GM18951 (cell line): ENCODE results near the gene BRF1.
A peak's percentile ranks its signal among the peaks of the same experiment; 100 is the strongest.

Experiments used
- POLR2A ChIP-seq: IDR thresholded peaks from 4 replicates; pipeline ENCODE4 v1.6.1; 2011; ENCODE audit warnings: mild to moderate bottlenecking; ENCODE audit not compliant: insufficient read length, insufficient read depth; ENCODE audit errors: extremely low read depth
- in situ Hi-C: fragments of 300-500 bp; cut with MboI; formaldehyde crosslinking; loops from one replicate; pipeline ENCODE4 v1.12.0; 2022; ENCODE audit warnings: low sequenced_read_pairs, mixed read lengths, inconsistent platforms; ENCODE audit not compliant: unreplicated experiment

The BRF1 gene

GRCh38 chr14:105300542-105301102 lies at the start of gene BRF1:
Gene BRF1, minus strand, starts transcription at chr14:105301001. Its CDS starts 372 bp downstream, at chr14:105300629.
- TF ChIP-seq POLR2A, result peak; percentile 68
- in situ Hi-C loops, result no loop called here

DNA sequence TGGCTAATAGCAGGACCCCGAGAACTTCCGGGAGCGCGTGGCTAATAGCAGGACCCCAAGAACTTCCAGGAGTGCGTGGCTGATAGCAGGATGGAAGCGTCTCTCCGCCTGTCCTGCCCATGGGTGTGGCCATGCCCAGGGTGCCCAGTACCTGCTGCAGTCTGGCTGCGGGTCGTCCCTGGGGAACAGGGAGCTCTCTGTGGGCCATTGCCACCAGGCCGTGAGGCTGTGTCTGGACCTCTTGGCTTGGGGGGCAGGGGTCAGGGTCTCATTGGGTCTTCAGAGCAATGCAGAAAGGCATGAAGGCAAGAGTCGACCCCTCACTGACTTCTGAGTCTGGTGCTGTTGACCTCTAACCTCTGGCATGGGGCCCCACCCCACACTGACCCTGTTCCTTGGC lies 49.2 kb upstream of the BRF1 start:
- in situ Hi-C loops, result loop anchor here (10.0 kb wide), 2 partner anchors 155 to 255 kb away; no protein-coding TSS in a partner anchor
- TF ChIP-seq POLR2A, result no peak

- in situ Hi-C loops, result loop anchor here (10.0 kb wide), 2 partner anchors 154 to 254 kb away; no protein-coding TSS in a partner anchor
- no peak for TF ChIP-seq POLR2A
Observed at GRCh38 chr14:105348945-105349699, 48.3 kb upstream of the BRF1 start.

GRCh38 chr14:105348169-105348944 lies 47.6 kb upstream of the BRF1 start:
- in situ Hi-C loops, result loop anchor here (10.0 kb wide), 2 partner anchors 154 to 254 kb away; no protein-coding TSS in a partner anchor
- no peak for TF ChIP-seq POLR2A

DNA sequence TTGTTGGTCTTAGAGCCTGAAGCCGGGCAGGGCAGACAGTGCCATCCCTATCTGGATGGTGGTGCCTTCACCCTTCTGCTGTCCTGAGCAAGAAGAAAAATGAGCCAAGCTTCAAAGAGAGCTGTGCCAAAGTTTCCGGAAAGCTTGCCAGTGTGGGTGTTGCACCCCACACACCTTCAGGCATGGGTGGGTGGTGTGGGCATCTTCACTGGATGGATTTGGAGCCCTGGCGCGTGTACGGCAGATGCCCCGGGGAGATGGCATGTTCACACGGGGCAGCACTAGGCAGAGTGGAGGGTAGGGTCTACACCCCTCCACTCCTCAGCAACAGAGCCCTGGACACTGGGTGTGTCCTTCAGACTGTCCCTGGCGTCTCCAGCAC lies 46.8 kb upstream of the BRF1 start:
- in situ Hi-C loops, result loop anchor here (10.0 kb wide), 2 partner anchors 153 to 253 kb away; no protein-coding TSS in a partner anchor

DNA sequence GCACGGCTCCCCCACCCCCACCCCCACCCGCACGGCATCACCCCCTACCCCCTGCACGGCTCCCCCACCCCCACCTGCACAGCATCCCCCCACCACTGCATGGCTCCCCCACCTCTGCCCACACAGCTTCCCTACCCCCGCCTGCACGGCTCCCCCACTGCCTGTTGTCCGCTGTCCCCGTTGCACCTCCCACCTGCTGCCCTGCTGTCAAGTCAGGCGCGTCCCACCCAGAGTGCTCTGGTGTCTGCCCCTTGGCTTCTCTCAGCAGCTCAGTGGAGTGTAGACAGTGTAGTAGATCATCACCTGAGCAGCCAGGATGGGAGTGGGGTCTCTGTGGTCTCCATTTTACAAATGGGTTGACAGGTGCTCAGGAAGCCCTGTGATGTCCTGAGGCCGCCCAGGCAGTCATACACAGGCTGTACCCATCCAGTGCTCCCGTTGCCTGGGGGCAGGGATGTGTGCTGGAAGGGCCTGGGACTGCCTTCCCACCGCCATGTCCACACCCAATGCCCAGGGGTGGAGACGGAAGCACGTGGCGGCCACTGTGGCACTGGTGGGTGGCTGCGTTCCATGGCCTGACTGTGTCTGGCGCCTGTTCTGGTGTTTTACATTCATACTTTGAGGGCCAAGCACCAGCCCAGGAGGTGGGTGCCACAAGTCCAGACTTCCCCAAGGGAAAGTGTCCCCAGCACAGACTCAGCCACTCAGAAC lies 46.2 kb upstream of the BRF1 start:
- no peak for TF ChIP-seq POLR2A
- in situ Hi-C loops, result loop anchor here (10.0 kb wide), 2 partner anchors 152 to 252 kb away; no protein-coding TSS in a partner anchor

More for the DNA sequence above, 46.8 kb upstream of the BRF1 start:
- TF ChIP-seq POLR2A, result no peak

DNA sequence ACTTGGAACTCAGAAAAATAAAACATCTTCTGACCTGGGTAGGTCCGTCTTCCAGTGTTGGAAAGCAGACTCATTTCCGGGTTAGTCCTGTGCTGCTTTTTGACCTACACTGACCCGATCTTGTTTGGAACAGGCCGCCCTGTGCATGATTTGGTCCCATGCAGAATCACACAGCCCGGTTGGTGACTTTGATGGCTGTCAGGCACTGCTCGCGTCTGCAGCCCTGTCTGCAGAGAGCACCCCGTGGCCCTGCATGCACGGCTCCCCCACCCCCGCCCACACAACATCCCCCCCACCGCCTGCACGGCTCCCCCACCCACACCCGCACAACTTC lies 45.4 kb upstream of the BRF1 start:
- in situ Hi-C loops, result loop anchor here (10.0 kb wide), 2 partner anchors 151 to 251 kb away; no protein-coding TSS in a partner anchor
- TF ChIP-seq POLR2A, result no peak

DNA sequence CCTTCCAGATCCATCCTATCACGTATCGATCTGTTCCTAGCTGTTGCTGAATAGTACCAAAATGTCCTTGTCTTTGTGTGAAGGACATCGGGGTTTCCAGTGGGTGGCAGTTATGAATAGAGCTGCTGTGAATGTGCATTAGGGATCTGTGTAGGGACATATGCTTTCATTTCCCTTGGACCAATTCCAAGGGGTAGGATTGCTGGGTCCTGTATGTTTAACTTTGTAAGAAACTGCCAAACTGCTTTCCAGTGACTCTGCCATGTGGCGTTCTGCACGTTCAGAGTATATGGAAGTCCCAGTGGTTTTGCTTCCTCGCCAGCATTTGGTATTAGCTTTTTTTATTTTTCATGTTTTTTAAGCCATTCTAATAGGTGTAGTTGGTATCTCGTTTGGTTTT lies 42.4 kb upstream of the BRF1 start:
- in situ Hi-C loops, result loop anchor here (10.0 kb wide), 2 partner anchors 148 to 248 kb away; no protein-coding TSS in a partner anchor

GRCh38 chr14:105340821-105341733 lies 40.3 kb upstream of the BRF1 start:
- TF ChIP-seq POLR2A, result no peak
- in situ Hi-C loops, result loop anchor here (10.0 kb wide), 2 partner anchors 146 to 246 kb away; no protein-coding TSS in a partner anchor

More for the DNA sequence above, 42.4 kb upstream of the BRF1 start:
- TF ChIP-seq POLR2A, result no peak

GRCh38 chr14:105337966-105338741 lies 37.4 kb upstream of the BRF1 start:
- TF ChIP-seq POLR2A, result no peak
- in situ Hi-C loops, result no loop called here

GRCh38 chr14:105337433-105337832 lies 36.6 kb upstream of the BRF1 start:
- no peak for TF ChIP-seq POLR2A
- in situ Hi-C loops, result no loop called here
